Uterine smooth muscle cell (primary cell): ENCODE data around the gene SULT2B1. TPM values are rescaled to one million over a fixed set of nuclear protein-coding genes. Genes with fewer than 3 reads are reported as not detected.

Source experiments
- total RNA-seq: library from RNA; depleted of rRNA; stranded (reverse); fragments of >200 nt; gene quantifications from 2 replicates; pipeline ENCODE4 v1.2.3, GENCODE V29; 2014

Gene SULT2B1
- not detected in 2 replicates for total RNA-seq

GRCh38 chr19:48551437-48552302 lies at the start of gene SULT2B1:
SULT2B1 (plus strand) TSS chr19:48552172; CDS start chr19:48552253, 81 bp downstream.

GRCh38 chr19:48511800-48512503 lies 40.0 kb upstream of the SULT2B1 start, which contains the start of gene LMTK3:
LMTK3 (minus strand) TSS chr19:48511835; CDS start chr19:48511576, 259 bp downstream.

GRCh38 chr19:48606463-48607358 lies 54.7 kb downstream of the SULT2B1 start, which contains the start of gene SPACA4:
SPACA4 (plus strand) TSS chr19:48606742; CDS start chr19:48606979, 237 bp downstream.

GRCh38 chr19:48614436-48615230 lies 62.7 kb downstream of the SULT2B1 start, which contains the start of gene FAM83E:
FAM83E (minus strand) TSS chr19:48615076; CDS start chr19:48613372, 1,704 bp downstream.

GRCh38 chr19:48618916-48619691 lies 67.1 kb downstream of the SULT2B1 start, which contains the start of the genes RPL18 and SPHK2:
RPL18 (minus strand) TSS chr19:48619178; CDS start chr19:48619143, 35 bp downstream.
SPHK2 (plus strand) TSS chr19:48619506; CDS start chr19:48620515, 1,009 bp downstream.

GRCh38 chr19:48636859-48637448 lies 85.0 kb downstream of the SULT2B1 start, which contains the start of gene DBP:
DBP (minus strand) TSS chr19:48637379; CDS start chr19:48636994, 385 bp downstream.

GRCh38 chr19:48646001-48646721 lies 94.2 kb downstream of the SULT2B1 start, which contains the start of gene CA11:
CA11 (minus strand) TSS chr19:48646187; CDS start chr19:48645632, 555 bp downstream.

Other genes with a start within 250 kb of the SULT2B1 start
- 67.6 and 92.0 TPM in 2 replicates for gene EMP3, start 226.6 kb upstream of the SULT2B1 start, total RNA-seq
- 3.1 and 4.1 TPM in 2 replicates for gene TMEM143, start 188.2 kb upstream of the SULT2B1 start, total RNA-seq
- not detected in 2 replicates for gene SYNGR4, start 187.8 kb upstream of the SULT2B1 start, total RNA-seq
- 36.3 and 56.2 TPM in 2 replicates for gene KDELR1, start 160.6 kb upstream of the SULT2B1 start, total RNA-seq
- 0.25 and 0.33 TPM in 2 replicates for gene GRIN2D, start 158.5 kb upstream of the SULT2B1 start, total RNA-seq
- 28.5 and 40.9 TPM in 2 replicates for gene GRWD1, start 106.2 kb upstream of the SULT2B1 start, total RNA-seq
- 0.33 and 0.37 TPM in 2 replicates for gene KCNJ14, start 96.6 kb upstream of the SULT2B1 start, total RNA-seq
- 49.9 and 52.8 TPM in 2 replicates for gene CYTH2, start 82.8 kb upstream of the SULT2B1 start, total RNA-seq
- under 0.01 and 0.37 TPM in 2 replicates for gene LMTK3, start 40.3 kb upstream of the SULT2B1 start, total RNA-seq
- not detected in 2 replicates for gene SPACA4, start 54.6 kb downstream of the SULT2B1 start, total RNA-seq
- gene FAM83E, start 62.9 kb downstream of the SULT2B1 start, total RNA-seq: 0.25 and 0.77 TPM in 2 replicates
- gene RPL18, start 67.0 kb downstream of the SULT2B1 start, total RNA-seq: 1,690 and 1,891 TPM in 2 replicates
- gene SPHK2, start 67.3 kb downstream of the SULT2B1 start, total RNA-seq: 7.4 and 8.4 TPM in 2 replicates
- gene DBP, start 85.2 kb downstream of the SULT2B1 start, total RNA-seq: 3.9 and 7.6 TPM in 2 replicates
- 0.77 and 2.1 TPM in 2 replicates for gene CA11, start 94.0 kb downstream of the SULT2B1 start, total RNA-seq
- gene NTN5, start 120.8 kb downstream of the SULT2B1 start, total RNA-seq: not detected in 2 replicates
- 0.11 TPM in 1 of 2 replicates, not detected in the other for gene FUT2, start 143.8 kb downstream of the SULT2B1 start, total RNA-seq
- 1.1 and 1.2 TPM in 2 replicates for gene MAMSTR, start 167.6 kb downstream of the SULT2B1 start, total RNA-seq
- gene RASIP1, start 188.4 kb downstream of the SULT2B1 start, total RNA-seq: 0.44 and 0.87 TPM in 2 replicates
- gene IZUMO1, start 194.7 kb downstream of the SULT2B1 start, total RNA-seq: not detected in 2 replicates
- gene FUT1, start 200.5 kb downstream of the SULT2B1 start, total RNA-seq: 0.33 and 1.1 TPM in 2 replicates
- not detected in 2 replicates for gene FGF21, start 203.4 kb downstream of the SULT2B1 start, total RNA-seq